Skin of body (tissue), 2 donors: Measurements from ENCODE around the gene BCAR1. TPM values are rescaled to one million over a fixed set of nuclear protein-coding genes. Genes with fewer than 3 reads are reported as not detected.
"Not testable (repeated sequence)": the region's sequence is repeated elsewhere in the genome, so short reads cannot be mapped to it uniquely, and the experiment has no call there.

Experiments
- DNase-seq: peaks from one replicate; lab custom pipeline; 2025; lab: John Stamatoyannopoulos, UW
- total RNA-seq: library from RNA; depleted of rRNA; stranded (reverse); fragments of >200 nt; gene quantifications from one replicate; pipeline ENCODE4 v1.2.3, GENCODE V29; 2014

BCAR1 gene
- total RNA-seq, 1 donor from 2014 or later, result 16.8 TPM

GRCh38 chr16:75205438-75205837 is 46.0 kb downstream of the BCAR1 start:
- DNase-seq, result not testable (repeated sequence)

GRCh38 chr16:75204905-75205304 is 46.5 kb downstream of the BCAR1 start:
- not testable (repeated sequence) for DNase-seq

- no peak for DNase-seq
Measured at GRCh38 chr16:75204410-75204758, 47.0 kb downstream of the BCAR1 start.

GRCh38 chr16:75203667-75204409 is 47.6 kb downstream of the BCAR1 start:
- DNase-seq, result no peak

DNA sequence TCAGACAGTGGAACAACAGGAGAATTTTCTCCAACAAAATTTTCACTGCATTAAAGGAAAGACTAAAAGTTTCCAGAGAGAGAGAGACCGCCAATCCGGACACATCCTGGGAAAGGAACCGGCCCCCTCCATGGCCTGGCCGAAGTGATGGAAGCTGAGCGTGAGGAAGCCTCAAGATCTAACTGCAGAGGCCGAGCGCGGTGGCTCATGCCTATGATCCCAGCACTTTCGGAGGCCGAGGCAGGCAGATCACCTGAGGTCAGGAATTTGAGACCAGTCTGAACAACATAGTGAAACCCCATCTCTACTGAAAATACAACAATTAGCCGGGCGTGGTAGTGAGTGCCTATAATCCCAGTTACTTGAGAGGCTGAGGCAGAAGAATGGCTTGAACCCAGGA is 48.3 kb downstream of the BCAR1 start:
- DNase-seq, result no peak

GRCh38 chr16:75202069-75202590 is 49.3 kb downstream of the BCAR1 start:
- DNase-seq, result no peak

DNA sequence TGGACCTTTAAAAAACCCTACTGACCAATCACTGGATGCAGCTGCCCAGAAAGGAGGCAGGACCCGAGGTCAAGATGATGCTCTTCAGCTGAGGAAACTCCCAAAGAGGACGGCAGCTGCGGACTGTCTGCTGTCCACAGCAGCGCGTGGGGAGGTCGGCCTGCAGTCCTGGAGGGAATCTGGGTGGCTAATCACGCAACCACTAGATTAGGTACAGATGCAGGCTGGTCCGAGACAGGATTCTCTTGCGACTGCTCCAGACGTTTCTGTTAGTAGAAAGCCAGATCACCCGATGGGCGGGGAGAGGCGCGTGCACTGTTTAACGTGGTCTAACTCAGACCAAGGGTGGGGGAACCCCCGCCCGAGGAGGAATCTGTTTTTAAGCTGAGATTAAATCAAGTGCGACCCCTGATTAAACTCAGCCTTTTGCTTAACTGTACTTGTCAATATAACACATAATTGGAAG is 53.3 kb downstream of the BCAR1 start:
- no peak for DNase-seq

DNA sequence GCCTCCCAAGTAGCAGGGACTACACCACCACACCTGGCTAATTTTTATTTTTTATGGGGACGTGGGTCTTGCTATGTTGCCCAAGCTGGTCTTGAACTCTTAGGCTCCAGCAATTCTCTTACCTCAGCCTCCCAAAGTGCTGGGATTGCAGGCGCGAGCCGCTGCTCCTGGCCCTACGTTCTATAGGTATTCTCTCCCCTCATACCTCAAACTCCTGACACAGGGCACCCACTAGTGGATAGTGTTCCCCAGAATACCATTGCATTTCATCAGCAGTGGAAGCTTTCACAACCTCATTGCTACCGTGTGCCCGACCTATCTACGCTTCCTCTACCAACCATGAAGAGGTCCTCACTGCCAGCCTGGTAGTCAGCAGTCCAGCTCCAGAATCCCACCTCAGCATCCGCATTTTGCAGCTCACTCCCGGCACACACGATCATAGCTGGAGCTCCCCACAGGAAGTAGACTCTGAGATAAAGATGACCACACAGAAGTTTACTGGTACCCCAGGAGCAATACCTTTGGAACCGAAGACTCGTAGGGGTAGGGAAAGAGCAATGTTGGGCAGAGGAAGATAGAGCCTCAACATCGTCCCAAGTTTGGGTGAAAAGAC is 53.8 kb downstream of the BCAR1 start:
- no peak for DNase-seq

DNA sequence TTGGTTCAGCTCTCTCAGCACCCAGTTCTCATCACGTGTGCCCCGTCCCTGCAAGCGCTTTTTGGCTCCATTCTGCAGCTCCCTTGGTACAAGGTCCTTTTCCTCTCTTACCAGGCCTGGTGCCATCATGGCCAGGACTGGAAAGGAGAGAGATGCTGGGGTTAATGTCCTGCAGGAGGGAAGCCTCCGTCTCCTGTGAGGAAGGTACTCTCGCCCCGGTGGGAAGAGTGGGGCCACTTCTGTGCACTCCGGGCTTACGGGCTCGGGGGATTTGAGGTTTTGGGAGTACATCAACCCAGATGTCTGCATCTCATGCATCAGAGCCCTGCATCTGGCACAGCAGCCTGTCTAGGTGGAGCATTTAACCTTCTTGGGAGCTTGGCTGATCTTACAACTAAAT is 54.6 kb downstream of the BCAR1 start:
- DNase-seq, result no peak

DNA sequence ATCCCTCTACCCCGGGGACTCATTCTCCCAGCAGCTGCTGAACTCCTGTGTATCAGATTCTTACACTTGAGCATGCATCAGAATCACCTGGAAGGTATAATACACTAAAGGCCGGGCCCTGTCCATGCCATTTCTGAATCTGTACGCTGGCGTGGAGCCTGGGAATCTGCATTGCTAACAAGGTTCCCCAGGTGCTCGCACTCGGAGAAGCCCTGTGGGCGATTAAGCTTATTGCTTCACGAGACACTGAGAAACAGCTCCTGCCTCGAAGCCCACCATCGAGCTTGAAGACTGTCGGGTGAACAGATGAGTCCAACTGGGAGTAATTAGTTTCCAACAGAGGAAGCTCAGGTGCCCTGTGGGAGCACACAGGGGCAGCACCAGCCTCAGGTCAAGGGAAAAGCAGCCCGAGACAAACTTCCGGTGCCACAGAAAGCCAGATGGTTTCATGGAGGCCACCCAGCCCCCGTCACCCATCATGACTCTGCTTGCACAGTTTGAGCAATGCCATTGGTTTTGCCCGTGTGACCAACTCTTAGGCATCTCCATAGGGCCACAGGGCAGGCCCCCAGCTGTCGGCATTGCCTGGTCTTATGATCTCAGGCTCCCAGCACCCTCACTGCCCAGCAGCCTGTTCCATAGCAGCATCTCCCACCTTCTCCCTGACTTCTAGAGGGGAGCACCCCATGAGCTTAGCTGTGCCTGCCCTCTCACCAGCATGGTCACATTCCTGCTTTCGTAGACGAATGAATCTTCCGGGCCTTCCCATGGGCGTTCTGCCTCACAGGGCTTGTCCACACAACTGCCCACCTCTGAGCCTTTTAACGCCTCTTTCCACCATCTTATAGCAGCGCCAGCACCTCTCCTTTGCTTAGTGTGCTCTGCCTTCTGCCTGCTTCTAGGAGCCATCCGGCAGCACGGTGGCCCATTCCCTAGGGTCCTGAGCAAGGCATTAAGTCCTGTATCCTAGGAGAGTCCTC is 55.3 kb downstream of the BCAR1 start:
- DNase-seq, result no peak

- DNase-seq, result no peak
Measured at GRCh38 chr16:75193730-75194444, 57.5 kb downstream of the BCAR1 start.

- no peak for DNase-seq
Measured at GRCh38 chr16:75193265-75193650, 58.2 kb downstream of the BCAR1 start.

DNA sequence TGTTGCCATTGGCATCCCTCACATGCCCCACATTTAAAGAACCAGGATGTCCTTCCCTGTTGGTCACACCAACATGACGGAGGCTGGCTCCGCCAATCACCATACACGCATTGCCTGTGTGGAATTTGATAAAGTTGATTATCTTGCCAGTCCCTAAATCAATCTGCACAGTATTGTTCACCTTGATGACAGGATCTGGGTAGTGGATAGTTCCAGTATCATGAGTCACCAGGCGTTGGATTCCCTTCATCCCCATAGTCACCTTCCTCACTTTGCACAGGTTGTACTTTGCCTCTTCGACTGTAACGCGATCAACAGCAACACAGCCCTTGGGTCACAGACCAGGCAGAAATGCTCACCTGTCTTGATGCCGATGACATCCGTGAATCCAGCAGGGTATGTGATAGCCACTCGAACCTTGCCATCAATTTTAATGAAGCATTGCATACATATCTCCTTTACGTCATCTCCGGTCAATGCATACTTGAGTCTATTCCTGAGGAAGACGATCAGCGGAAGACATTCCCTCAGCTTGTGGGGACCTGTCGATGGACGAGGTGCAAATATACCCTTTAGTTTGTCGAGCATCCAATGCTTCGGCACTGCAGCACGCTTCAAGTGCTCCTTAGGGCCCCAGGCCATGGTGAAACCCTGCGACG is 58.7 kb downstream of the BCAR1 start:
- DNase-seq, result no peak

- DNase-seq, result no peak
Measured at GRCh38 chr16:75189638-75190245, 61.7 kb downstream of the BCAR1 start.

- no peak for DNase-seq
Measured at GRCh38 chr16:75188832-75189477, 62.5 kb downstream of the BCAR1 start.

DNA sequence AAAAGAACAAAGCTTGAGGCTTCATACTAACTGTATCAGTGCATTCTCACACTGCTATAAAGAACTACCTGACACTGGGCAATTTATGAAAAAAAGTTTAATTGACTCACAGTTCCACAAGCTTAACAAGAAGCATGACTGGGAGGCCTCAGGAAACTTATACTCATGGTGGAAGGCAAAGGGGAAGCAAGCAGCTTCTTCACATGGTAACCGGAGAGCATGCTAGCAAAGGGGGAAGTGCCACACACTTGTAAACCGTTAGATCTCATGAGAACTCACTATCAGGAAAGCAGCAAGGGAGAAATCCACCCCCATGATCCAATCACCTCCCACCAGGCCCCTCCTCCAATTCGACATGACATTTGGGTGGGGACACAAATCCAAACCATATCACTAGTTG is 69.8 kb downstream of the BCAR1 start:
- no peak for DNase-seq

DNA sequence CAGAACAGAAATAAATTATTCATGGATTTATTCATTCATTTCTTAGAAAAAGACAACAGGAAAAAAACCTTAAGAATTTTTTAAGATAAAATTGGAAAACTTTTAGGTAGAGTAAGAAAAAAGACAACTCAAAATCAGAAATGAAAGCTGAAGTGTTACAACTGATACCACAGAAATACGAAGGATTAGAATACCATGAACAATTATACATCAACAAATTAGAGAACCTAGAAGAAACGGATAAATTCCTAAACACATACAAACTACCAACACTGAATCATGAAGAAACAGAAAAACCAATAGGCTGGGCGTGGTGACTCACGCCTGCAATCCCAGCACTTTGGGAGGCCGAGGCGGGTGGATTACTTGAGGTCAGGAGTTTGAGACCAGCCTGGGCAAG is 72.2 kb downstream of the BCAR1 start:
- DNase-seq, result no peak
